ENCODE measurements around the gene KRT77.

- TF ChIP-seq POLR2A (IDR thresholded peaks at IDR 0.05) (no peak), POLR2AphosphoS5 (IDR thresholded peaks at IDR 0.05) (no peak)
- TF ChIP-seq, protein P1, sequence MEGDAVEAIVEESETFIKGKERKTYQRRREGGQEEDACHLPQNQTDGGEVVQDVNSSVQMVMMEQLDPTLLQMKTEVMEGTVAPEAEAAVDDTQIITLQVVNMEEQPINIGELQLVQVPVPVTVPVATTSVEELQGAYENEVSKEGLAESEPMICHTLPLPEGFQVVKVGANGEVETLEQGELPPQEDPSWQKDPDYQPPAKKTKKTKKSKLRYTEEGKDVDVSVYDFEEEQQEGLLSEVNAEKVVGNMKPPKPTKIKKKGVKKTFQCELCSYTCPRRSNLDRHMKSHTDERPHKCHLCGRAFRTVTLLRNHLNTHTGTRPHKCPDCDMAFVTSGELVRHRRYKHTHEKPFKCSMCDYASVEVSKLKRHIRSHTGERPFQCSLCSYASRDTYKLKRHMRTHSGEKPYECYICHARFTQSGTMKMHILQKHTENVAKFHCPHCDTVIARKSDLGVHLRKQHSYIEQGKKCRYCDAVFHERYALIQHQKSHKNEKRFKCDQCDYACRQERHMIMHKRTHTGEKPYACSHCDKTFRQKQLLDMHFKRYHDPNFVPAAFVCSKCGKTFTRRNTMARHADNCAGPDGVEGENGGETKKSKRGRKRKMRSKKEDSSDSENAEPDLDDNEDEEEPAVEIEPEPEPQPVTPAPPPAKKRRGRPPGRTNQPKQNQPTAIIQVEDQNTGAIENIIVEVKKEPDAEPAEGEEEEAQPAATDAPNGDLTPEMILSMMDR (IDR thresholded peaks at IDR 0.05): no peak
These were observed 16.4 kb downstream of the KRT77 start for GRCh38 chr12:52686756-52687487.

Measured in breast epithelium (tissue), 3 donors.